Muscle of back (tissue), 13 donors: ENCODE results near the gene OR6B1. TPM values are rescaled to one million over a fixed set of nuclear protein-coding genes. Genes with fewer than 3 reads are reported as not detected.

Source experiments
- DNase-seq, 3 donors: peaks; one replicate each; pipeline versions ENCODE4 v3.0.0 to v3.0.0-alpha.2; 2013
- long read RNA-seq, 9 donors: transcript quantifications; one replicate each; lab custom pipeline, GENCODE V29; 2026
- polyA plus RNA-seq, 10 donors: library from polyadenylated mRNA; unstranded; fragments of 120-200 nt; gene quantifications; one replicate each; pipeline ENCODE4 v1.2.1, GENCODE V29; 2013; ENCODE audit not compliant: insufficient read length in 10 of 10

Gene OR6B1
- under 1 TPM in 1 of 10 donors, not detected in 9; 0.05 TPM for polyA plus RNA-seq
- long read RNA-seq, donor 1 = 0 reads
- long read RNA-seq, donor 2 = 0 reads
- long read RNA-seq, donor 3 = 0 reads
- long read RNA-seq, donor 4, partial matches to known transcripts = 0 of 1 reads
- long read RNA-seq, donor 4, other reads (novel, unspliced or antisense) = 0 of 1 reads
- long read RNA-seq, donor 5 = 0 reads
- long read RNA-seq, donor 6 = 0 reads
- long read RNA-seq, donor 7 = 0 reads
- long read RNA-seq, donor 8 = 0 reads
- long read RNA-seq, donor 9 = 0 reads

DNA sequence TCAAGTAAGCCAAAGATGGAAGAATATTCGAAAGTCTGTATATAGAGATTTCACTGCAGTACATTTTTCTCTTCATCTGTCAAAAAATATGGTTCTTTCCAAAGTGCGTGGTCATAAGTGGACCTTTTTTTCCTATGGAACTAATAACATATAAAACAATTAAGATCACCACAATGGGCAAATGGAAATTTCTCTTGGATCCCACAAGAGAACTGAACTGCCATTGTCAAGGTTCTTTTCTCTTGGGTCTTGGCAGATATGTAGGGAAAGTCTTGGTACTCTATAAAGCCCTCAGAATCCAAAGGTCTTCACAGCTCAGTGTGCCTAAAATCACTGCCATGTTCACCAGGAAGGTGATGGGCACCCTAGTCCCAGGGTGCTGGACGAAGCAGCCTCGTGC, at the start of gene OR6B1:
TSS of gene OR6B1 (plus strand) at position 301 of the 400 bp plus-strand sequence. CDS start 3,677 bp downstream, outside the sequence.
- no peak for DNase-seq

DNA sequence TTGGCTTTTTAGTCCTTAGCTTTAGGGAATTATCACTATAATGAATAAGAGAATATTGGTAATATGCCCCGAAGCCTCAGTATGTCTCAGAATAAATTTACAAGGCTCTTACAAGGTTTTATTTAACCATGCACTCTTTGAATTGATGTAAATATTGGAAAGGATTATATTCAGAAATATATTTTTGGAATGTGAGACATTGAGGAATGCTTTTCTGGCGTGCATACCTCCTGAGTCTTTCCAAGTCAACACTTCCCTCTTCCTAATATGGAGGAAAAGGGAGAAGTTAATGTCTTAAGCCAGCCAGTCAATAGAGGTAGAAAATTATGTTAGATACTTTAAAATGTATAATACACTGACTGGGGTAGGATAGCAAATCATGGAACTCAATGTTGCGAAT, 46.7 kb upstream of the OR6B1 start:
- DNase-seq = peak; percentile 32 to 75 (median 55)

DNA sequence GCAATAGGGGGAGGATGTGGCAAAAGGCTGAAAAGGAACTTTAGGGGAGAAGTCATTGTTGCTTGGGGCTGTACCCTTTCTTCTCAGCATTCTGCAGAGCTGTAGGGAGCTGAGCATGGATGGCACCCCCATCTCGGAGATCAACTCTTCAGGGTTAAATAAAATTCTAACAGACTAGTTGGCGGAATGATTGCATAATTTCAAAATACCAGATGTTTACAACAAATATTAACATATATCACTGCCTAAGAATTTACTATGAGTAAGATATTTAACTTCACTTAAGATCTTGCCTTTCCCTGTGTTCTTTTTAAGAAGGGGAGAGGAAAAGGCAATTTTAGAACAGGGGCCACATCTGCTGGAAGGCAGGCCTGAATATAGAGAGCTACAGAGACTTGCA, 46.0 kb upstream of the OR6B1 start:
- peak; percentile 6 to 61 (median 6) for DNase-seq

DNA sequence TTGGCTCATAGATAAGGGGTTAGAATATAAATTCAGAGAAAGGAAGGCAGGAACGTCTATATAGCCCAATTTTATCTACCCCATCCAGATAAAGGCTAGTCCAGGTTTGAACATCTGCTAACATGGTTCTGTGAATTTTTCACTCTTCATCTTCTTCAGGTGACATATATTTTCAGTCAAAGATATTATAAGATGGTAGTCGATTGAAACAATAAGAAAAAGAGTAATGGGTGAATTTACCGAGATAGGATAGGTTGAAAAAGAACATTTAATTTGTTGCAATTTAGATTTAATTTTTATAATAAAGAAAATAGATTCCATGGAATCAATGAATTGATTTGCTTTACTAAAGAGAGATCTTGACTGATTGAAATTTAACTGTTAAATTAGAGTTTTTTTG, 45.6 kb upstream of the OR6B1 start, which contains the start of gene OR2F1:
TSS of gene OR2F1 (plus strand) at position 301 of the 400 bp plus-strand sequence. CDS start 5,127 bp downstream, outside the sequence.
- no peak for DNase-seq

DNA sequence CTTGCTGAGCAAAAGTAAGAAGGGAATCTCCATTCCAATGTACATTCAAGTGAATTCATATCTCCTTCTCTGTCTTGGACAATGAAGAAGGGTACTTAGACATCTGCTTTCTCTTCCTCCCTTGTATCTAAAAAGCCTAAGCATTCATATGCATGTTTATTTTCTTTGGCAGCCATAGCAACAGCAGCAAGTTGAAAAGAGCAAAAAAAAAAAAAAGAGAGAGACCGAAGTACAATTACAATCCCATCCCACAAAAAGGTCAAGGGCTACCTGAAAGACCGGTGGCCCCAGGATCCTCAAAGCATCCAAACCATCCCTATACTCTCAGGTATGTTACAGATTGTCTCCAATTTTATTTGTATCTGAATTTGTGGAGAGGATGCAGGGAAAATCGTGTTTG, 41.3 kb upstream of the OR6B1 start:
- peak in 2 of 3 donors; percentile 4 to 26 for DNase-seq

DNA sequence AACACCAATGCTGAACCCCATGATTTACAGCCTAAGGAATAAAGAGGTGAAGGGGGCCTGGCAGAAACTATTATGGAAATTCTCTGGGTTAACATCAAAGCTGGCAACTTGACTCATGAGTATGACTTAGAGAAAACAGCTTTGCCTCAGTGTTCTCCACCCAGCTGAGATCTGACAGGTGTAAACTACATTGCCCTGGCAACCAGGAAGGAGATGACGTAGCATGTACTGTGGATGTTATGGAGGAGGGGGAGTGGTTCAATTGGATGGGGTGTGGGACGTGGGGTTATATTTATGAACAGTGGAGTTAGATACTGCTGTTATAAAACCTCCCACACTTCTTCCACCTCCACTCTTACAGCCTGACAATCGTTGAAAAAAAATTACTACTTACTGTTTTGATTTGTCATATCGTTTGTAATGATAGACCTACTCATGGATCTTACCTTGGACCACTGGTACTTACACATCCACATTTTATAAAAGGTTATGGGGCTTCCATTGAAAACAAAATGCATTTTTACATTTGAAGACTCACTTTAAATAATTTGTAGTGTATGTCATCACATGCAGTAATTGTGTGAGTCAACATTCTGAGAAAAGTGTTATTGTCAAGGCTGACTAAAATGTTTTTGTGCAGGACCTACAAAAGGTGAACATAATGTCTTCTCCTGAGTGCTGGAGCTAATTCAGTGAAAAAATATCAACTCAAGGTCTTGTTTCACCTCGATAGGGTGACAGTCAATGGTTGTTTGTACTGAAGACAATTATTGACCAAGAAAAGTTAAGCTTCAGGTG, 39.1 kb upstream of the OR6B1 start:
- DNase-seq = no peak

DNA sequence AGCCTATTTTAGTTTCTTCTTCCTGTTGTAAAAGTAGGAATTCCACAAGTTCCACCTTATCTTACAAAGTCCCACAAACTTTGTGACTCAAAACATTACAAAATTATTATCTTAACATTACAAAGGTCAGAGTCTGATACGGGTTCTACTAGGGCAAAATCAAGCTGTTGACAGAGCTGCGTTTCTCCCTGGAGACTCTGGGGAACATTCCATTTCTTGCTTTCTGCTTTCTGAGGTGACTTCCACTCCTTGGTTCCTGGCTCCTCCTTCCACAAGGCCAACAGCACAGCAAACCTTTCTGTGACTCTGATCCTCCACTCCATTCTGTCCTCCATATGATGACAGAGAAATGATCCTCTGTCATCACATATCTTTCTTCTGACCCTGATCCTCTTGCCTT, 34.8 kb upstream of the OR6B1 start:
- no peak for DNase-seq

DNA sequence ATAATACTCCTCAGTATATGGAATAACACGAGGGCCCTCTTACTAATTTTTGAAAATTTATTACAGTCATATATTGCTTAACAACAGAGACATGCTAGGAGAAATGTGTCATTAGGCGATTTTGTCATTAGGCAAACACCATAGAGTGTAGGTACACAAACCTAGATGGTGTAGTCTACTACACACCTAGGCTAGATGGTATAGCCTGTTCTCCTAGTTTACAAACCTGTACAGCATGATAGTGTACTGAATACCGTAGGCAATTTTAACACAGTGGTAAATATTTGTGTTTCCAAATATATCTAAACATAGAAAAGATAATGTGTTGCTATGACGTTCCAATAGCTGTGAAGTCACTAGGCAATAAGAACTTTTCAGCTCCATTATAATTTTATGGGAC, 32.7 kb upstream of the OR6B1 start:
- DNase-seq = no peak

DNA sequence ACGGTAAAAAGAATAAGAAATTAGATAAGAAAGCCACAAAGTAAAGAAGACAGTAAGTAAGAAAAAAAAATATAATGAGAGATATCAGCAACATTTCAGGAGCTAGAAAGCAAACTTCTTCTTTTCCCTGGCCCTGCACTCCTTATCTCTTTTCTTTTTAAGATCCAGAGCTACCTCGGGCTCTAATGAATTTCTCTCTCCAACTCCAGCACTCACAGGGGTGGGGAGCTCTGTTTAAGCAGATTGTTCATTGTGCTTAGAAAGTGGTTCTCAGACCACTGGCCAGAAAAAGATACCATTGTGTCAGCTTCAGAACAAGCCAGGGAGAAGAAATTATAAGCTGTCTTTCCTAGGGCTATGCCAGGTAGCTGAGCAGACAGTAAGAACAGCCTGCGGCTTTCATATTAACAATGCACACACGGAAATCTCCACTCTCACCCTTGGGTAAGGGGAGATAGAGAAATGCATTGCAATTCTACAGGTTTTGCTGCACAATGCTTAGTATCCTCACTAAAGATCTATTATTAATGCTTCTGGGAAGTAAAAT, 26.2 kb upstream of the OR6B1 start:
- DNase-seq = no peak

DNA sequence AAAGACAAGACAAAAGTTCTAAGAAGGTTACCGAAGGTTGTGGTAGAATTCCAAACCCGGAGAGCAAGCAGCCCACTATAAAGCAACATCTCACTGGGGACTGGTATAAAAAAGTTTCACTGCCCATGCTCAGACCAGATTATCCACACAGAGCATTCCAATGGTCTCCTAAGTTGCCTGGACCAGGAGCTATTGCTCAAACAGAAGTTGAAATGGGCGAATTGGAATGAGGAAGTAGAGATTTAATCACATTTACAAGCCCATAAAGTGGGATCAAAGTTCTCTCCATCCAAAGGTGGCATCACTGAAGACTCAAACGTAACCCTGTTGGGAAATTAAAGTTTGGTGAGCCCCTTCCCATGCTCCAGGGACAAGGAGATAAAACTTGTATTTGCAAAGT, 25.7 kb upstream of the OR6B1 start:
- no peak for DNase-seq

DNA sequence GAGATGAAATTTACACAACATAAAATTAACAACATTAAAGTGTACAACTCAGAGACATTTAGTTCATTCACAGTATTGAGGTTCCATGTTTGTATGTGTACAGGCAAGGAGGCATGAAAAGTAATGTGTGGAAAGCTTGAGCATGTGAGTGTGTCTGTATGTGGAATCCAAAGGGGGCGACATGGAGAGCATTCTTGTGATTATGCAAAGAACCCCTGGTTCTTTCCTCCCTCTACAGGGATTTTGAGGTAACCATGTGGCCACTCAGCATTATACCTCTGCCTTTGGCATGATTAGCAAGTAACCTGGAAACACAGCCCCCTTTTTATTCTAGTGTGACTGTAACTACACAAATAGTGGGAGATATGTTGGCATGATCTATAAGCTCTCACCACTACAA, 24.5 kb upstream of the OR6B1 start:
- DNase-seq = no peak

DNA sequence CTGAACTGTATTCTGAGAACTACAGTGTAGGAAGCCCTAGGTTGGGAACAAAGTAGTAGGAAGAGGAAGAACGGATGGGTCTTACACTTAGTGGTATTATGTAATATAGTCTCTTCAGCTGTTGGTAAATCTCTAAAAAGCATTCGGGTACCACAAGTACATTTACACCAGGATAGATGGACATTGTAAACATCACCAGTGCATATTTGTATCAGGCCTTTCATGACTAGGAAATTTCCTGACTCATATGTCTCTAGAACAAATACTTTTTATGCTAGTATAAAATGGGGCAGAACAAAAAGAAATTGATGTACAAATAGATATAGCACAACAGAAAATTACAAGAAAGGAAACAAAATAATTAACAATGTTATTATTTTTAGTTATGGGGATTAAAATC, 21.5 kb upstream of the OR6B1 start:
- no peak for DNase-seq

DNA sequence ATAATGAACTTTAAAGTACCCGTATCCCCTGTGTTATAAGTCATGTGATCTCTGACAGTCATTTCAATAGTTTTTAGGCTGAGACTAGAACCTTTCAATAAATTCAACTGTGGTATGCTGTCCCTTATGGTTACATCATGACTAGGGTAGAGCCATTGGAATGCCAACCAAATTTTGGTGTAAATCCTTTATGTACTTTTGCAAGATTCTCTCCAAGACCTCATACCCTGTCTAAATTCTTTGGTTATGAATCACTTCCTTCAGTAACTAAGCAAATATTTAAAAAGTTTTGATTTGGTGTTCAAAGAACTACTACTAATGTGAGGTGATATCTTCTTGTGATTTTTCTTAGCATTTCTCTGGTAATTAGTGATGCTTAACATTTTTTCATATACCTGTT, 20.8 kb upstream of the OR6B1 start:
- DNase-seq = peak in 1 of 3 donors; percentile 10

DNA sequence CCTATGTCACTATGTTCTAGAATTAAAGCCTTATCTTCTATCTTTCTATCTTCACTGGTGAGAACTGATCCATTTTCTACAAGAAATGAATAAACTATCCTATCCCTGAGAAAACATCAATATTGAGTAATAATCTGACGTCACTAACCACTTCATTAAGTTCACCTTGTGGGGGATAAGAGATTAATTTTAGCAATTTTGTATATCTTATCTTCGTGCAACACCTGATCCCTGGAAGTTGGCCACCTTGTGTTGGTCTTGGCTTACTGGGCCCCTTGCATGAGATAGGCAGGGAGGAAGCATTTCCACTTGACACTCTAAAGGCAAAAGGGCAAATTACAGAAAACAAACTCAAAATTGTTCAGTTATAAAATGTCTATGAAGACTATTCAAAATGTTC, 20.1 kb upstream of the OR6B1 start:
- no peak for DNase-seq

DNA sequence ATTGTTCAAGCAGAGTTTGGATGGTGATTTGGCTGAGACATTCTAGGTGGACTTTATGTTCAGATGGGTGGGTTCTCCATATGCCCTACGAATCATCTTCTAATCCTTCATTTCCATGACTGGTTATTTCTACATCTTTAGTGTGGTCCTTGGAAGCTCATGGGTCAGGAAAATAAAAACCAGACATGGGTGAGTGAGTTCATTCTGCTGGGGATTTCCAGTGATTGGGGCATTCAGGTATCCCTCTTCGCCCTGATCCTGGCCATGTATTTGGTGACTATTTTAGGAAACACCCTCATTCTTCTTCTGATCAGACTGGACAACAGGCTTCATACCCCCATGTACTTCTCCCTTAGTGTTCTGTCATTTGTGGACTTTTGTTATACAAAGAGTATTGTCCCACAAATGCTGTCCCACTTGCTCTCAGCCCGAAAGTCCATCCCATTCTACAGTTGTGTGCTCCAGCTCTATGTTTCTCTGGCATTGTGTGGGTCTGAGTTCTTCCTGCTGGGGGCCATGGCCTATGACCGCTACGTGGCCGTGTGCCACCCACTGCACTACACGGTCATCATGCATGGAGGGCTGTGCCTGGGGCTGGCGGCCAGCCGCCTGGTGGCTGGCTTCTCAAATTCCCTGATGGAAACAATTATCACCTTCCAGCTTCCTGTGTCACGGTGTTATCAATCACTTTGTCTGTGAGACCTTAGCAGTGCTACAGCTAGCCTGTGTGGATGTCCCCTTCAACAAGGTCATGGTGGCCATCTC, 19.2 kb upstream of the OR6B1 start:
- no peak for DNase-seq

DNA sequence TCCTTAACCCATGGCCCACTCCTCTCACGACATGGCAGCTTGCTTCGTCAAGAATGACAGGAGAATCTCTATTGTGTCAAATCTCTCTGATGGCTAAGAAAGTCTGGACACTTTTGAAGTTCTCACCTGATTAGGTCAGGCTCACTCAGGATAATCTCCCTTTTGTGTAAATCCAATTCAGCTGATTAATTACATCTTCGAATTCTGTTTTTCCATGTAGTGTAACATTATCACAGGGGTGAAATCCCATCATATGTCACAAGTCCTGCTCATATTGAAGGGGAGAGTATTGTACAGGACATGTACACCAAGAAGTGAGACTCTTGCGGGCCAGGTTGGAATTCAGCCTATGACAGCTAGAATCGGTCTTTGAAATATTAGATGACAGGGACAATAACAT, 16.2 kb upstream of the OR6B1 start:
- no peak for DNase-seq

DNA sequence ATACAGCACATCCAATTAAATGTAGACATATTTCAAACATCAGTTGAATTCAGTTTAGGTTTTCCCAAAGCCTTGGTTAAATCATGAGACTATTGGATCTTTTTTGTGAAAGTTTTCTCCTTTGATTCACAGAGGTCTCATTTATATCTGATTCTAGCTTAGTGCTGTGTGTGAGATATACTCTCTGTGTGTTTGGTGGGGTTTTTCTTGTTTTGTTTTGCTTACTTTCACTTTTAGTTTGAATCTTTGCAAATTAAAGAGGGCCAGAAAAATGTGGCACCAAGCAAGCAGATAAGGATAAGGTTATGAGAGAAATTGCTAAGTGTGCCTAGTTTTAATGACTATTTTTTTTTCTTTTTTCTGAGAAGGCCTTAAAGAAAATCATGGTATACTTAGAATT, 12.6 kb upstream of the OR6B1 start:
- DNase-seq = no peak

DNA sequence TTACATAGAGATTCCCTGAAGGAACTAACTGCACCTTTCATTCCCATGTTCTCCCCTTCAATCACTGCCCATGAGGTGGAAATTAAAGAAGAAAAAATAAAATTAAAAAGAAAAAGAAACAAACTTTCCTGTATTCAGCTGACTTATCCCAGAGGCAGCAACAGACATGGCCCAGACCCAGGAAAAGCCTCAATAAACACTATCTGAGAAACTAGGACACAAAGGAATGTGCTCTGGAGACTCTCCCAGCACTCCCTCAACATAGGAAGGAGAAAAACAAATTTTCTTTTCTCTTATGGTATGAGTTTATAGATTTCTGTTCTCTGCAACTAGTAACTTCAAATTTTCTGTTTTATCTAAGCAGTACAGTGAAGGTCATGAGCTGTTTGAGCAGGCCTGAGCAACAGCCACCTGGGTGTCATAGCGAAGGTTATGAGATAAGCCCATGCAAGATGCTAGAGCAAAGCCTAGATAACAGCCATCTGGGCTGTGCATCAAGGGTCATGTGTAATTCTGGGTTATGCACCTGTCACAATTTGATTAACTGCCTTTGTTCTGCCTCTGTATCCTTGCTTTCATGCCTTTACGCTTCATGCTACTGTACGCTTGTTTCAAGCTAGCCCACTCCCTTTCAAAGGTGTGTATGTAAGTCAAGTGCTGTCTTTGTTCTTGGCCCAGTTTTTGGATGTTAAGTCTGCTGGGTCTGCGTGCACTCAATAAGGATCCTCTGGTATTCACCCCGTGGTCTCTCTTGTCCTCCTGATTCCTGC, 11.0 kb upstream of the OR6B1 start:
- DNase-seq = peak in 2 of 3 donors; percentile 7 to 29

DNA sequence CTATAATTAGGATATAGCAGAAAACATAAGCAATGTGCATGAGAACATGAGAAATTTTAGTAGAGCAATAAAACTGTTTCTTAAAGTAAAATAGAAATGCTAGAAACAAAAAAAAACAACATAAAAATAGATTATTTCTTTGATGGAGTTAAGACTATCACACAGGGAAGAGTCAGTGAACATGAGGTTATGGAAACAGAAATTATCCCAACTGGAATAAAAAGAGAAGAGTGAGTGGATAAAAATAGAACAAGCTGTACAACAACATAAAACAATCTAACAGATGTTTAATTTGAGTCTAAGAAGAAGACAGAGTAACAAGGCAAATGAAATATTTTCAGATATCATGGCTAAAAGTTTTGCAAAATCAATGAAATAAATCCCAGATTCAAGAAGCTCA, 7.5 kb upstream of the OR6B1 start:
- peak; percentile 26 to 62 (median 37) for DNase-seq

DNA sequence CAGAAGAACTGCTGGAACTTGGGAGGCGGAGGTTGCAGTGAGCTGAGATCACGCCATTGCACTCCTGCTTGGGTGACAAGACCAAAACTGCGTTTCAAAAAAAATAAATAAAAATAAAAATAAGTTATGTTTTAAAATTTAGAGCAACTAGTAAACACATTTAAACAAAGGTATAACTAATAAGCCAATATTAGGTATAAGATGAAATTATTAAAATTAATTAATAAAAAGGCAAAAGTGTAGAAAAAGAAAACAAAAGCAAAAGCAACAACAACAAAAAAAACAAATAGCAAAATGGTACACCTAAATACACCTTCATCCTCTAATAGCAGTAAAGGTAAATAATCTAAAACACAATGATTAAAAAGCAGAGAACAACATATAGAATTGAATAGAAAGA, 6.2 kb upstream of the OR6B1 start:
- DNase-seq = no peak

DNA sequence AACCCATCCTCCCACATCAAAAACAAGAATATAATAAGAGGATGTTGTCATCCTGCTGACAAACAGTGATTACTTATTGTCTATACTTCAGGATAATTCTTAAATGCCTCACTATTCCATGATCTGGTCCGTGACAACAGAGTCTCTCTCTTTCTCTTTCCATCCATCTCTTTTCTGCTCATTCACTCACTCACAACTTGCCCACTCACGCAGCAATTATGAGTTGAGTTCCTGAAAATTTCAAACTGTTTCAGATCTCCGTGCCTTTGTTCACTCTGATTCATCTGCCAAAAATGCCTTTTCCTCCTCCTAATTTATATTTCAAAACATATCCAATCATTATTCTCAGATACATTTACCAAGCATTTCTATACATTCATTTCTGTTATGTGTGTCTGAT, 1.4 kb downstream of the OR6B1 start:
- no peak for DNase-seq
